GM10266 (cell line): Measurements from ENCODE around the gene IRX5.

ENCODE experiments used
- DNase-seq: peaks from one replicate; pipeline ENCODE4 v3.0.0; 2012; ENCODE audit errors: extremely low spot score
- TF ChIP-seq, protein P1 (sequence below): IDR thresholded peaks from 2 replicates; pipeline ENCODE4 v1.5.1; 2012; ENCODE audit warnings: mild to moderate bottlenecking, low read depth; ENCODE audit not compliant: control insufficient read depth, insufficient read depth; ENCODE audit errors: missing control alignments

Gene IRX5

DNA sequence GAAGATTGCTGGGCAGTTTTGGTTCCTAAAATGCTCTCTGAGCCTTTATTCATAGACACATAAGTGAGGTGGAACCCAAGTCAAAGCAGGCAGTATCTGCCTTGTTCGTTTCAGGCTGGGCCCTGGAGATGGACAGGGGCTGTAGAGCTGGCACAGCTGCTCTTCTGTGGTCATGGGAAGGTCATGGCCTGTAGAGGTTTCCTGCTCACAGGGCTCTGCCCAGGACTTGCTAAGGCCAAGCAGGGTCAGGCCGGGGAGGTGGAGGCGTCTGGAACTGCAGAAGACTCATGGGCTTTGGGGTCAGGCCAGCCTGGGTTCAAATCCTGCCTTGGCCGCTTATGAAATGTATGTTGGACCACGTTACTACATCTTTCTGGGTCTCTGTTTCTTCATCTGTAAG, 50.2 kb downstream of the IRX5 start:
- no peak for DNase-seq
- TF ChIP-seq, protein P1, sequence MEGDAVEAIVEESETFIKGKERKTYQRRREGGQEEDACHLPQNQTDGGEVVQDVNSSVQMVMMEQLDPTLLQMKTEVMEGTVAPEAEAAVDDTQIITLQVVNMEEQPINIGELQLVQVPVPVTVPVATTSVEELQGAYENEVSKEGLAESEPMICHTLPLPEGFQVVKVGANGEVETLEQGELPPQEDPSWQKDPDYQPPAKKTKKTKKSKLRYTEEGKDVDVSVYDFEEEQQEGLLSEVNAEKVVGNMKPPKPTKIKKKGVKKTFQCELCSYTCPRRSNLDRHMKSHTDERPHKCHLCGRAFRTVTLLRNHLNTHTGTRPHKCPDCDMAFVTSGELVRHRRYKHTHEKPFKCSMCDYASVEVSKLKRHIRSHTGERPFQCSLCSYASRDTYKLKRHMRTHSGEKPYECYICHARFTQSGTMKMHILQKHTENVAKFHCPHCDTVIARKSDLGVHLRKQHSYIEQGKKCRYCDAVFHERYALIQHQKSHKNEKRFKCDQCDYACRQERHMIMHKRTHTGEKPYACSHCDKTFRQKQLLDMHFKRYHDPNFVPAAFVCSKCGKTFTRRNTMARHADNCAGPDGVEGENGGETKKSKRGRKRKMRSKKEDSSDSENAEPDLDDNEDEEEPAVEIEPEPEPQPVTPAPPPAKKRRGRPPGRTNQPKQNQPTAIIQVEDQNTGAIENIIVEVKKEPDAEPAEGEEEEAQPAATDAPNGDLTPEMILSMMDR, result no peak
